Measurements from ENCODE around the gene SPTBN1. TPM values are rescaled to one million over a fixed set of nuclear protein-coding genes. Genes with fewer than 3 reads are reported as not detected.

The SPTBN1 gene
- total RNA-seq, 1 experiment from 2014 or later, result 202 TPM

GRCh38 chr2:54704688-54705605 is 248.8 kb downstream of the SPTBN1 start:
- H3K9me3 ChIP-seq (ENCODE audit: low read length), result no peaks in the 10 kb centered on the region
- TF ChIP-seq, protein P1, sequence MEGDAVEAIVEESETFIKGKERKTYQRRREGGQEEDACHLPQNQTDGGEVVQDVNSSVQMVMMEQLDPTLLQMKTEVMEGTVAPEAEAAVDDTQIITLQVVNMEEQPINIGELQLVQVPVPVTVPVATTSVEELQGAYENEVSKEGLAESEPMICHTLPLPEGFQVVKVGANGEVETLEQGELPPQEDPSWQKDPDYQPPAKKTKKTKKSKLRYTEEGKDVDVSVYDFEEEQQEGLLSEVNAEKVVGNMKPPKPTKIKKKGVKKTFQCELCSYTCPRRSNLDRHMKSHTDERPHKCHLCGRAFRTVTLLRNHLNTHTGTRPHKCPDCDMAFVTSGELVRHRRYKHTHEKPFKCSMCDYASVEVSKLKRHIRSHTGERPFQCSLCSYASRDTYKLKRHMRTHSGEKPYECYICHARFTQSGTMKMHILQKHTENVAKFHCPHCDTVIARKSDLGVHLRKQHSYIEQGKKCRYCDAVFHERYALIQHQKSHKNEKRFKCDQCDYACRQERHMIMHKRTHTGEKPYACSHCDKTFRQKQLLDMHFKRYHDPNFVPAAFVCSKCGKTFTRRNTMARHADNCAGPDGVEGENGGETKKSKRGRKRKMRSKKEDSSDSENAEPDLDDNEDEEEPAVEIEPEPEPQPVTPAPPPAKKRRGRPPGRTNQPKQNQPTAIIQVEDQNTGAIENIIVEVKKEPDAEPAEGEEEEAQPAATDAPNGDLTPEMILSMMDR (conservative IDR thresholded peaks at IDR 0.05; ENCODE audit: low read depth, low read length), result peak; percentile 79
- no peak for TF ChIP-seq EZH2 (IDR thresholded peaks at IDR 0.05; ENCODE audit: low read length, unreplicated experiment)
- CTCF ChIA-PET, result interaction anchor here (0.6 to 2.7 kb wide), 12 partner anchors 12 to 601 kb away, joined by 3 to 24 read pairs (median 4); no protein-coding TSS in a partner anchor
- no peak overlapping the region for H3K4me3 ChIP-seq (ENCODE audit: low read length)
- intact Hi-C loops (cut with micrococcal nuclease), result loop anchor here (1.0 to 5.0 kb wide), 5 partner anchors 38 to 598 kb away; partner anchors contain the start of genes ACYP2 and SPTBN1
- no peaks in the 10 kb centered on the region for H3K36me3 ChIP-seq (ENCODE audit: low read depth, low read length)
- POLR2A ChIA-PET (ENCODE audit: unreplicated experiment), result interaction anchor here (0.6 to 0.7 kb wide), 2 partner anchors 132 to 133 kb away, joined by 3 to 4 read pairs; no protein-coding TSS in a partner anchor
- no TSS peak for BruUV-seq (replicated peaks)
- H4K20me1 ChIP-seq (ENCODE audit: low read length), result no peaks in the 10 kb centered on the region
- H3K27me3 ChIP-seq (ENCODE audit: low read length), result no peaks in the 10 kb centered on the region
- H3K4me2 ChIP-seq (ENCODE audit: low read length), result no peak overlapping the region
- no peak overlapping the region for H3K9ac ChIP-seq (ENCODE audit: low read length)
- H2AFZ ChIP-seq (ENCODE audit: low read length), result no peak overlapping the region
- ATAC-seq (peak; percentile 90), DNase-seq (peak; percentile 84)
- H3K27ac ChIP-seq (ENCODE audit: low read length), result no peak overlapping the region
- H3K4me1 ChIP-seq (ENCODE audit: insufficient read depth, low read length), result no peaks in the 10 kb centered on the region
- no peaks in the 10 kb centered on the region for H3F3A ChIP-seq (ENCODE audit: low read length, unreplicated experiment)
- no peaks in the 10 kb centered on the region for H3K9me2 ChIP-seq (replicated peaks; ENCODE audit: low read length)
- no peaks in the 10 kb centered on the region for H3K79me2 ChIP-seq (ENCODE audit: low read length)

- H3K27ac ChIP-seq (ENCODE audit: low read length), result no peak overlapping the region
- H2AFZ ChIP-seq (ENCODE audit: low read length), result no peak overlapping the region
- ATAC-seq (no peak), DNase-seq (no peak)
- no peaks in the 10 kb centered on the region for H4K20me1 ChIP-seq (ENCODE audit: low read length)
- no peaks in the 10 kb centered on the region for H3K9me2 ChIP-seq (replicated peaks; ENCODE audit: low read length)
- H3K4me1 ChIP-seq (ENCODE audit: insufficient read depth, low read length), result no peaks in the 10 kb centered on the region
- no TSS peak for BruUV-seq (replicated peaks)
- H3F3A ChIP-seq (ENCODE audit: low read length, unreplicated experiment), result no peaks in the 10 kb centered on the region
- H3K4me2 ChIP-seq (ENCODE audit: low read length), result no peak overlapping the region
- ChIA-PET CTCF (interaction anchor here (1.0 kb wide), 1 partner anchor 132 kb away, joined by 3 read pairs; no protein-coding TSS in a partner anchor), POLR2A (ENCODE audit: unreplicated experiment) (no interaction called here)
- intact Hi-C loops (cut with micrococcal nuclease), result no loop called here
- H3K36me3 ChIP-seq (ENCODE audit: low read depth, low read length), result no peaks in the 10 kb centered on the region
- H3K9me3 ChIP-seq (ENCODE audit: low read length), result no peaks in the 10 kb centered on the region
- H3K4me3 ChIP-seq (ENCODE audit: low read length), result no peak overlapping the region
- no peak overlapping the region for H3K9ac ChIP-seq (ENCODE audit: low read length)
- no peak for TF ChIP-seq EZH2phosphoT487 (IDR thresholded peaks at IDR 0.05; ENCODE audit: borderline replicate concordance, low read length)
- no peak for TF ChIP-seq EZH2 (IDR thresholded peaks at IDR 0.05; ENCODE audit: low read length, unreplicated experiment)
- no peaks in the 10 kb centered on the region for H3K79me2 ChIP-seq (ENCODE audit: low read length)
- H3K27me3 ChIP-seq (ENCODE audit: low read length), result no peaks in the 10 kb centered on the region
These were observed 250.5 kb downstream of the SPTBN1 start for GRCh38 chr2:54706622-54707021.

- H2AFZ ChIP-seq (ENCODE audit: low read length), result no peak overlapping the region
These were observed 252.6 kb downstream of the SPTBN1 start for GRCh38 chr2:54708584-54709335.

More at GRCh38 chr2:54708584-54709335, 252.6 kb downstream of the SPTBN1 start:
- Histone ChIP-seq H3K4me3 (ENCODE audit: low read length) (no peak overlapping the region), H3K36me3 (ENCODE audit: low read depth, low read length) (no peaks in the 10 kb centered on the region), H3F3A (ENCODE audit: low read length, unreplicated experiment) (no peaks in the 10 kb centered on the region), H3K9me3 (ENCODE audit: low read length) (no peaks in the 10 kb centered on the region), H3K27me3 (ENCODE audit: low read length) (no peaks in the 10 kb centered on the region), H3K4me1 (ENCODE audit: insufficient read depth, low read length) (no peaks in the 10 kb centered on the region), H3K4me2 (ENCODE audit: low read length) (no peak overlapping the region), H3K79me2 (ENCODE audit: low read length) (no peaks in the 10 kb centered on the region), H3K9me2 (replicated peaks; ENCODE audit: low read length) (no peaks in the 10 kb centered on the region), H3K9ac (ENCODE audit: low read length) (no peak overlapping the region), H4K20me1 (ENCODE audit: low read length) (no peaks in the 10 kb centered on the region), H3K27ac (ENCODE audit: low read length) (no peak overlapping the region)
- intact Hi-C loops (cut with micrococcal nuclease), result no loop called here
- ChIA-PET POLR2A (ENCODE audit: unreplicated experiment) (no interaction called here), CTCF (no interaction called here)
- BruUV-seq (replicated peaks), result no TSS peak
- TF ChIP-seq, protein P1 (conservative IDR thresholded peaks at IDR 0.05; ENCODE audit: low read depth, low read length), result no peak
- TF ChIP-seq EZH2 (IDR thresholded peaks at IDR 0.05; ENCODE audit: low read length, unreplicated experiment) (no peak), EZH2phosphoT487 (IDR thresholded peaks at IDR 0.05; ENCODE audit: borderline replicate concordance, low read length) (no peak)
- DNase-seq (no peak), ATAC-seq (no peak)

Measured in PC-3 (cell line).